Measurements from ENCODE around the gene FYCO1. TPM values are rescaled to one million over a fixed set of nuclear protein-coding genes. Genes with fewer than 3 reads are reported as not detected.

FYCO1 gene
- total RNA-seq, 1 experiment from 2014 or later: 7.4 TPM

DNA sequence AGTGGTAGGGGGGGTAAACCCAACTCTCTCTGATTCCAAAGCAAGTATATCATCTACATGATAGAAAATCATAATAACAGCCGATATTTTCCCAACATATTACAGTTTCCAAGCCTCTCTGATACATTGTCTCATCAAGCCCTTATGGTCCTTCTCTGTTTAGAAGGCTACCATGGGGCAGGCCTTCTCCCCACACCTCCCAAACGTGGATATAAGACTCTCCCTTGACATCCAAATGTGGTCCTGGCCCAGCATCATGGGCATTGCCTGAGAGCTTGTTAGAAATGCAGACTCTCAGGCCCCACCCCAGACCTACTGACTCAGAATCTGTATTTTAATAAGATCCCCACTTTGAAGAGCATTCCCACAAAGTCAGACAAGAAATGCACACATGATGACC lies 127.0 kb downstream of the FYCO1 start:
- Histone ChIP-seq H2AFZ (ENCODE audit: low read length) (no peak overlapping the region), H3K36me3 (ENCODE audit: insufficient read depth, low read length) (no peaks in the 10 kb centered on the region), H3K4me2 (ENCODE audit: low read depth, low read length, poor library complexity, severe bottlenecking) (no peak overlapping the region), H3K9me2 (replicated peaks; ENCODE audit: insufficient read depth, low read length) (no peaks in the 10 kb centered on the region), H3K4me1 (ENCODE audit: low read length) (no peaks in the 10 kb centered on the region), H3K79me2 (ENCODE audit: low read length) (no peaks in the 10 kb centered on the region), H3K9me3 (ENCODE audit: low read length) (no peaks in the 10 kb centered on the region), H3K9ac (ENCODE audit: low read length) (no peak overlapping the region), H3K27ac (ENCODE audit: low read length) (no peak overlapping the region), H3K4me3 (ENCODE audit: low read length) (no peak overlapping the region), H4K20me1 (ENCODE audit: insufficient read depth, low read depth, low read length) (no peaks in the 10 kb centered on the region), H3K27me3 (ENCODE audit: low read length) (no peaks in the 10 kb centered on the region)
- DNase-seq: no peak

DNA sequence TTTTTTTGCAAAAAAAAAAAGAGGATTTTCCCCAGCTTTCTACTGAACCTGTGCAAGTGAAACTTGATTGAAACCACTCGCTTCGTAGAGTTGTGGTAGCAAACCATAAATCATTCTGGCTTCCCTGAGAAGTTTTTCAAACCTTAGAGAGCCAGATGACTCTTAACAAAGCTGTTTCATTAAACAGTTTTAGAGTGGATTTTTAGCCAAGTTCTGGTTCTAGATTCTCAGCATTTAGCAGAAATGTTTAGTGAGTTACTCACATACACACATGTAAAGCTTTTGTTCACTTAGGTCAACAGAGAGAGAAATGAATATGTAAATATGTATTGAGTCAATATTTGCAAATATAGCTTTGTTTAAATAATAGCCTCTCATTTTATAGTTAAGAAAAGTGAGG lies 127.4 kb downstream of the FYCO1 start:
- no peaks in the 10 kb centered on the region for H3K79me2 ChIP-seq (ENCODE audit: low read length)

More for the DNA sequence above, 127.4 kb downstream of the FYCO1 start:
- Histone ChIP-seq H3K4me2 (ENCODE audit: low read depth, low read length, poor library complexity, severe bottlenecking) (no peak overlapping the region), H3K27me3 (ENCODE audit: low read length) (no peaks in the 10 kb centered on the region), H3K9ac (ENCODE audit: low read length) (no peak overlapping the region), H3K4me1 (ENCODE audit: low read length) (no peaks in the 10 kb centered on the region), H4K20me1 (ENCODE audit: insufficient read depth, low read depth, low read length) (no peaks in the 10 kb centered on the region), H2AFZ (ENCODE audit: low read length) (no peak overlapping the region), H3K9me2 (replicated peaks; ENCODE audit: insufficient read depth, low read length) (no peaks in the 10 kb centered on the region), H3K36me3 (ENCODE audit: insufficient read depth, low read length) (no peaks in the 10 kb centered on the region), H3K9me3 (ENCODE audit: low read length) (no peaks in the 10 kb centered on the region), H3K27ac (ENCODE audit: low read length) (no peak overlapping the region), H3K4me3 (ENCODE audit: low read length) (no peak overlapping the region)
- DNase-seq: no peak

Small RNA genes within 50 kb of the gene (small RNA-seq; reads per million reads assigned to genes)
- not detected for gene RF00019

Other genes with a start within 250 kb of the FYCO1 start
- gene SLC6A20, start 199.3 kb downstream of the FYCO1 start, total RNA-seq (2014; rRNA removed; shearing (Covaris generic); ENCODE audit: low replicate concordance): not detected in 2 replicates
- gene LZTFL1, start 153.7 kb downstream of the FYCO1 start, total RNA-seq (2014; rRNA removed; shearing (Covaris generic); ENCODE audit: low replicate concordance): 4.9 and 6.2 TPM in 2 replicates
- not detected in 2 replicates for gene CCR9, start 109.3 kb downstream of the FYCO1 start, total RNA-seq (2014; rRNA removed; shearing (Covaris generic); ENCODE audit: low replicate concordance)
- not detected in 2 replicates for gene CXCR6, start 52.4 kb downstream of the FYCO1 start, total RNA-seq (2014; rRNA removed; shearing (Covaris generic); ENCODE audit: low replicate concordance)
- gene XCR1, start 31.7 kb upstream of the FYCO1 start, total RNA-seq (2014; rRNA removed; shearing (Covaris generic); ENCODE audit: low replicate concordance): not detected in 2 replicates
- gene CCR1, start 212.5 kb upstream of the FYCO1 start, total RNA-seq (2014; rRNA removed; shearing (Covaris generic); ENCODE audit: low replicate concordance): not detected in 2 replicates
- not detected in 2 replicates for gene CCR3, start 246.6 kb upstream of the FYCO1 start, total RNA-seq (2014; rRNA removed; shearing (Covaris generic); ENCODE audit: low replicate concordance)